Mesendoderm (in vitro differentiated cells): Measurements from ENCODE around the gene RASA2.
A peak's percentile ranks its signal among the peaks of the same experiment; 100 is the strongest.
"Not testable (repeated sequence)": the region's sequence is repeated elsewhere in the genome, so short reads cannot be mapped to it uniquely, and the experiment has no call there.

Experiments
- DNase-seq: peaks from one replicate; pipeline ENCODE4 v3.0.0; 2013
- H2AK5ac ChIP-seq: 2 replicates; pipeline ENCODE4 v1.6.1; 2013; ENCODE audit warnings: low read length, inconsistent platforms
- H2BK120ac ChIP-seq: 2 replicates; pipeline ENCODE4 v1.6.1; 2013; ENCODE audit warnings: low read depth, mild to moderate bottlenecking, low read length, moderate library complexity, mixed read lengths
- H2BK15ac ChIP-seq: replicated peaks from 2 replicates; pipeline ENCODE4 v1.6.1; 2013; ENCODE audit warnings: low read depth, mild to moderate bottlenecking, moderate library complexity
- H2BK5ac ChIP-seq: 2 replicates; pipeline ENCODE4 v1.6.1; 2013; ENCODE audit warnings: low read length, inconsistent platforms
- H3K18ac ChIP-seq: 2 replicates; pipeline ENCODE4 v1.6.1; 2013; ENCODE audit warnings: mild to moderate bottlenecking, low read length, mixed read lengths
- H3K23ac ChIP-seq: one replicate; pipeline ENCODE4 v1.6.1; 2013; ENCODE audit warnings: low read length
- H3K27ac ChIP-seq: 2 replicates; pipeline ENCODE4 v1.5.1; 2013; ENCODE audit warnings: low read depth, mild to moderate bottlenecking, inconsistent platforms, low read length, moderate library complexity
- H3K27me3 ChIP-seq: 2 replicates; pipeline ENCODE4 v1.6.1; 2013; ENCODE audit warnings: low read length, control low read depth, mild to moderate bottlenecking, inconsistent platforms; ENCODE audit not compliant: insufficient read depth, poor library complexity
- H3K36me3 ChIP-seq: 2 replicates; pipeline ENCODE4 v1.6.1; 2013; ENCODE audit warnings: low read length, inconsistent platforms; ENCODE audit not compliant: control insufficient read depth, insufficient read depth
- H3K4ac ChIP-seq: one replicate; pipeline ENCODE4 v1.6.1; 2013; ENCODE audit warnings: low read depth, mild to moderate bottlenecking, low read length, moderate library complexity
- H3K4me1 ChIP-seq: 2 replicates; pipeline ENCODE4 v1.6.1; 2013; ENCODE audit warnings: low read depth, low read length, inconsistent platforms; ENCODE audit not compliant: control insufficient read depth
- H3K4me2 ChIP-seq: 2 replicates; pipeline ENCODE4 v1.6.1; 2013; ENCODE audit warnings: low read length
- H3K4me3 ChIP-seq: 2 replicates; pipeline ENCODE4 v1.5.1; 2013; ENCODE audit warnings: mild to moderate bottlenecking, low read length
- H3K56ac ChIP-seq: one replicate; pipeline ENCODE4 v1.6.1; 2013; ENCODE audit warnings: low read length
- H3K79me1 ChIP-seq: 2 replicates; pipeline ENCODE4 v1.6.1; 2013; ENCODE audit warnings: low read length, inconsistent platforms
- H3K79me2 ChIP-seq: 2 replicates; pipeline ENCODE4 v1.6.1; 2013; ENCODE audit warnings: mild to moderate bottlenecking, low read length; ENCODE audit not compliant: control insufficient read depth, insufficient read depth
- H3K9ac ChIP-seq: 2 replicates; pipeline ENCODE4 v1.6.1; 2013; ENCODE audit warnings: low read length, inconsistent platforms
- H4K5ac ChIP-seq: one replicate; pipeline ENCODE4 v1.6.1; 2013; ENCODE audit warnings: low read length
- H4K8ac ChIP-seq: one replicate; pipeline ENCODE4 v1.6.1; 2013; ENCODE audit warnings: low read depth, mild to moderate bottlenecking, control low read depth, low read length, moderate library complexity
- WGBS: extraction: QIAGEN DNeasy Blood & Tissue Kit; methylation state at CpG from one replicate; pipeline ENCODE4 v1.1.7; 2013; ENCODE audit warnings: low lambda C conversion rate, missing lambda C conversion rate; ENCODE audit not compliant: insufficient coverage; ENCODE audit errors: extremely low coverage; 5-methylcytosine and 5-hydroxymethylcytosine counted together

RASA2 gene

GRCh38 chr3:141477224-141477623 is 9.6 kb upstream of the RASA2 start:
- Histone ChIP-seq H3K79me1 (no peaks in the 10 kb centered on the region), H3K4me2 (no peak overlapping the region), H4K8ac (no peak overlapping the region), H3K36me3 (no peaks in the 10 kb centered on the region), H4K5ac (no peak overlapping the region), H3K9ac (no peak overlapping the region), H3K23ac (no peak overlapping the region), H3K4ac (no peak overlapping the region), H2BK15ac (no peak overlapping the region), H2BK120ac (no peak overlapping the region), H3K79me2 (no peaks in the 10 kb centered on the region), H2BK5ac (no peak overlapping the region), H2AK5ac (no peak overlapping the region), H3K18ac (no peak overlapping the region), H3K4me3 (no peak overlapping the region), H3K27me3 (no peaks in the 10 kb centered on the region), H3K4me1 (no peaks in the 10 kb centered on the region), H3K27ac (no peak overlapping the region), H3K56ac (no peak overlapping the region)
- WGBS = no CpG with 5 or more reads among the region's 4 CpGs
- peak; percentile 41 for DNase-seq

GRCh38 chr3:141478139-141478538 is 8.7 kb upstream of the RASA2 start:
- Histone ChIP-seq H3K79me2 (no peaks in the 10 kb centered on the region), H2BK5ac (no peak overlapping the region), H2BK15ac (no peak overlapping the region), H4K8ac (no peak overlapping the region), H3K27ac (no peak overlapping the region), H3K56ac (no peak overlapping the region), H3K4me3 (no peak overlapping the region), H3K27me3 (no peaks in the 10 kb centered on the region), H4K5ac (no peak overlapping the region), H3K23ac (no peak overlapping the region), H3K4ac (no peak overlapping the region), H3K36me3 (no peaks in the 10 kb centered on the region), H3K9ac (no peak overlapping the region), H3K79me1 (no peaks in the 10 kb centered on the region), H3K18ac (no peak overlapping the region), H3K4me2 (no peak overlapping the region), H2AK5ac (no peak overlapping the region), H3K4me1 (no peaks in the 10 kb centered on the region), H2BK120ac (no peak overlapping the region)
- DNase-seq = no peak
- WGBS = no CpG with 5 or more reads among the region's 2 CpGs

GRCh38 chr3:141478840-141479239 is 8.0 kb upstream of the RASA2 start:
- not testable (repeated sequence) for DNase-seq, H3K79me1 ChIP-seq, H3K9ac ChIP-seq, H3K56ac ChIP-seq, H4K8ac ChIP-seq, H3K18ac ChIP-seq, H3K27ac ChIP-seq, H4K5ac ChIP-seq, H2BK15ac ChIP-seq, H3K4ac ChIP-seq, H3K4me2 ChIP-seq, H3K23ac ChIP-seq, H3K4me3 ChIP-seq, H3K36me3 ChIP-seq, H2BK120ac ChIP-seq, H3K27me3 ChIP-seq, H2AK5ac ChIP-seq, H3K4me1 ChIP-seq, H2BK5ac ChIP-seq, H3K79me2 ChIP-seq
- WGBS = no CpG with 5 or more reads among the region's 1 CpG

- Histone ChIP-seq H2BK120ac (no peak overlapping the region), H3K9ac (no peak overlapping the region), H3K79me2 (no peaks in the 10 kb centered on the region), H3K18ac (no peak overlapping the region), H3K4me1 (no peaks in the 10 kb centered on the region), H4K5ac (no peak overlapping the region), H3K56ac (no peak overlapping the region), H3K4ac (no peak overlapping the region), H4K8ac (no peak overlapping the region), H3K23ac (no peak overlapping the region), H2AK5ac (no peak overlapping the region), H3K4me2 (no peak overlapping the region), H2BK15ac (no peak overlapping the region), H3K4me3 (no peak overlapping the region), H2BK5ac (no peak overlapping the region), H3K27me3 (no peaks in the 10 kb centered on the region), H3K79me1 (no peaks in the 10 kb centered on the region), H3K36me3 (no peaks in the 10 kb centered on the region), H3K27ac (no peak overlapping the region)
- peak; percentile 87 for DNase-seq
- no CpG with 5 or more reads among the region's 5 CpGs for WGBS
These were observed 4.4 kb upstream of the RASA2 start for GRCh38 chr3:141482245-141482922.

- Histone ChIP-seq H3K27ac (no peak overlapping the region), H3K4me2 (no peak overlapping the region), H3K36me3 (no peaks in the 10 kb centered on the region), H4K5ac (no peak overlapping the region), H3K79me2 (peaks cover 11% of the 10 kb centered on the region), H3K23ac (no peak overlapping the region), H4K8ac (no peak overlapping the region), H2BK15ac (no peak overlapping the region), H2AK5ac (no peak overlapping the region), H3K79me1 (peaks cover 3% of the 10 kb centered on the region), H3K4me1 (peaks cover 6% of the 10 kb centered on the region), H3K27me3 (no peaks in the 10 kb centered on the region), H2BK120ac (no peak overlapping the region), H3K18ac (no peak overlapping the region), H3K9ac (no peak overlapping the region), H3K4me3 (no peak overlapping the region), H3K4ac (no peak overlapping the region), H2BK5ac (no peak overlapping the region), H3K56ac (no peak overlapping the region)
- WGBS = no CpG with 5 or more reads among the region's 8 CpGs
- DNase-seq = no peak
These were observed 2.0 kb upstream of the RASA2 start for GRCh38 chr3:141484701-141485287.
